ENCODE results near the gene MS4A18. TPM values are rescaled to one million over a fixed set of nuclear protein-coding genes. Genes with fewer than 3 reads are reported as not detected.

MS4A18 gene
- total RNA-seq, 1 experiment from 2014 or later = not detected

DNA sequence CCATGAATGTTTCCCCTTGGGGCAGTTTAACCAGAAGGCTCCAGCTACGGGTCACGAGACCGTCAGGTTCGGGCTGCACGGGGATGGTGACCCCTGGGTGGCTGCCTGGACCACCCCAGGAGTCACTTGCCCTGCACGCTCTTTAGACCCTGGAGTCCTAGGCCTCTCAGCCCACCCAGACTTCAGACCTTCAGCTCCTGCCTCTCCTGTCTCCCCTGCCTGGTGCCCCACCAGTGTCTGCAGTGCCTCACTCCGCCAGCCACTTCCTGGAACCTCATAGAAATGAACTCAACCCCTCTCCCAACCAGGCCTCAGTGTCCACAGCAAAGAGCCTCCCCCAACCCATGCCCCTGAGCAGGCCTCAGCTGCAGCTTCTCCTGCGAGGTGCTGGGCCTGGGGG is 48.1 kb downstream of the MS4A18 start:
- Histone ChIP-seq H3K79me2 (ENCODE audit: insufficient read depth, low read length) (no peaks in the 10 kb centered on the region), H2AFZ (ENCODE audit: low read depth, low read length, poor library complexity, severe bottlenecking) (no peak overlapping the region), H3K36me3 (ENCODE audit: control insufficient read depth in 1 of 2, insufficient read depth in 2 of 2, low read length in 2 of 2) (no peaks in the 10 kb centered on the region), H3K9ac (ENCODE audit: low read length) (no peak overlapping the region), H4K20me1 (ENCODE audit: insufficient read depth) (no peaks in the 10 kb centered on the region), H3K9me2 (ENCODE audit: insufficient read depth) (no peaks in the 10 kb centered on the region), H3K27ac (ENCODE audit: low read depth, low read length) (no peak overlapping the region), H3K27me3 (ENCODE audit: insufficient read depth, low read length) (no peaks in the 10 kb centered on the region), H3K9me3 (ENCODE audit: control insufficient read depth in 1 of 2, insufficient read depth in 1 of 2, low read depth in 1 of 2, low read length in 2 of 2) (no peaks in the 10 kb centered on the region), H3K4me2 (ENCODE audit: low read length) (no peak overlapping the region), H3K4me3 (replicated peaks in 1 of 2; ENCODE audit: low read depth in 1 of 2, low read length in 2 of 2) (no peak overlapping the region), H3K4me1 (ENCODE audit: control insufficient read depth in 1 of 2, insufficient read depth in 2 of 2, low read length in 2 of 2) (peaks cover 2 to 17% of the 10 kb centered on the region in 2 experiments; a peak in 3 of 4 replicates)
- no peak for DNase-seq (ENCODE audit: low read depth, low spot score)
- POLR2A ChIA-PET = no interaction called here
- TF ChIP-seq RAD21 (IDR thresholded peaks at IDR 0.05; ENCODE audit: low read depth) = no peak
- TF ChIP-seq, protein P1, sequence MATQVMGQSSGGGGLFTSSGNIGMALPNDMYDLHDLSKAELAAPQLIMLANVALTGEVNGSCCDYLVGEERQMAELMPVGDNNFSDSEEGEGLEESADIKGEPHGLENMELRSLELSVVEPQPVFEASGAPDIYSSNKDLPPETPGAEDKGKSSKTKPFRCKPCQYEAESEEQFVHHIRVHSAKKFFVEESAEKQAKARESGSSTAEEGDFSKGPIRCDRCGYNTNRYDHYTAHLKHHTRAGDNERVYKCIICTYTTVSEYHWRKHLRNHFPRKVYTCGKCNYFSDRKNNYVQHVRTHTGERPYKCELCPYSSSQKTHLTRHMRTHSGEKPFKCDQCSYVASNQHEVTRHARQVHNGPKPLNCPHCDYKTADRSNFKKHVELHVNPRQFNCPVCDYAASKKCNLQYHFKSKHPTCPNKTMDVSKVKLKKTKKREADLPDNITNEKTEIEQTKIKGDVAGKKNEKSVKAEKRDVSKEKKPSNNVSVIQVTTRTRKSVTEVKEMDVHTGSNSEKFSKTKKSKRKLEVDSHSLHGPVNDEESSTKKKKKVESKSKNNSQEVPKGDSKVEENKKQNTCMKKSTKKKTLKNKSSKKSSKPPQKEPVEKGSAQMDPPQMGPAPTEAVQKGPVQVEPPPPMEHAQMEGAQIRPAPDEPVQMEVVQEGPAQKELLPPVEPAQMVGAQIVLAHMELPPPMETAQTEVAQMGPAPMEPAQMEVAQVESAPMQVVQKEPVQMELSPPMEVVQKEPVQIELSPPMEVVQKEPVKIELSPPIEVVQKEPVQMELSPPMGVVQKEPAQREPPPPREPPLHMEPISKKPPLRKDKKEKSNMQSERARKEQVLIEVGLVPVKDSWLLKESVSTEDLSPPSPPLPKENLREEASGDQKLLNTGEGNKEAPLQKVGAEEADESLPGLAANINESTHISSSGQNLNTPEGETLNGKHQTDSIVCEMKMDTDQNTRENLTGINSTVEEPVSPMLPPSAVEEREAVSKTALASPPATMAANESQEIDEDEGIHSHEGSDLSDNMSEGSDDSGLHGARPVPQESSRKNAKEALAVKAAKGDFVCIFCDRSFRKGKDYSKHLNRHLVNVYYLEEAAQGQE (IDR thresholded peaks at IDR 0.05; ENCODE audit: low read depth) = no peak
- TF ChIP-seq ZFX (IDR thresholded peaks at IDR 0.05) = no peak
- no peak for TF ChIP-seq POLR2A (IDR thresholded peaks at IDR 0.05; ENCODE audit: borderline replicate concordance, extremely low read depth, insufficient read depth, insufficient read length)
- no peak for TF ChIP-seq POLR2AphosphoS5 (IDR thresholded peaks at IDR 0.05; ENCODE audit: low read depth, low read length)
- no peak for TF ChIP-seq ELF1 (IDR thresholded peaks at IDR 0.05; ENCODE audit: borderline replicate concordance, low read depth)
- no peak for TF ChIP-seq YY1 (IDR thresholded peaks at IDR 0.05; ENCODE audit: extremely low read depth, insufficient replicate concordance, low read depth, low read length)
- TF ChIP-seq CBX3 (IDR thresholded peaks at IDR 0.05; ENCODE audit: low read depth) = no peak
- TF ChIP-seq JUND (IDR thresholded peaks at IDR 0.05) = no peak
- TF ChIP-seq FOSL1 (IDR thresholded peaks at IDR 0.05; ENCODE audit: low read depth) = no peak
- TF ChIP-seq SP1 (IDR thresholded peaks at IDR 0.05; ENCODE audit: low read depth) = no peak
- no peak for TF ChIP-seq EGR1 (IDR thresholded peaks at IDR 0.05; ENCODE audit: low read depth)
- TF ChIP-seq, protein P2, sequence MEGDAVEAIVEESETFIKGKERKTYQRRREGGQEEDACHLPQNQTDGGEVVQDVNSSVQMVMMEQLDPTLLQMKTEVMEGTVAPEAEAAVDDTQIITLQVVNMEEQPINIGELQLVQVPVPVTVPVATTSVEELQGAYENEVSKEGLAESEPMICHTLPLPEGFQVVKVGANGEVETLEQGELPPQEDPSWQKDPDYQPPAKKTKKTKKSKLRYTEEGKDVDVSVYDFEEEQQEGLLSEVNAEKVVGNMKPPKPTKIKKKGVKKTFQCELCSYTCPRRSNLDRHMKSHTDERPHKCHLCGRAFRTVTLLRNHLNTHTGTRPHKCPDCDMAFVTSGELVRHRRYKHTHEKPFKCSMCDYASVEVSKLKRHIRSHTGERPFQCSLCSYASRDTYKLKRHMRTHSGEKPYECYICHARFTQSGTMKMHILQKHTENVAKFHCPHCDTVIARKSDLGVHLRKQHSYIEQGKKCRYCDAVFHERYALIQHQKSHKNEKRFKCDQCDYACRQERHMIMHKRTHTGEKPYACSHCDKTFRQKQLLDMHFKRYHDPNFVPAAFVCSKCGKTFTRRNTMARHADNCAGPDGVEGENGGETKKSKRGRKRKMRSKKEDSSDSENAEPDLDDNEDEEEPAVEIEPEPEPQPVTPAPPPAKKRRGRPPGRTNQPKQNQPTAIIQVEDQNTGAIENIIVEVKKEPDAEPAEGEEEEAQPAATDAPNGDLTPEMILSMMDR (IDR thresholded peaks at IDR 0.05 in 2 of 3, conservative IDR thresholded peaks at IDR 0.05 in 1 of 3; ENCODE audit: borderline replicate concordance in 1 of 3, insufficient read depth in 1 of 3, low read depth in 2 of 3, low read length in 2 of 3) = no peak
- ATAC-seq = no peak
- CTCF ChIA-PET = interaction anchor here (1.7 kb wide), 1 partner anchor 10 kb away, joined by 6 read pairs; no protein-coding TSS in a partner anchor
- RAD21 ChIA-PET (ENCODE audit: low non-redundant PET in 1 of 2, low total read pairs in 2 of 2, uncharacterized antibody in 2 of 2, unreplicated experiment in 2 of 2) = no interaction called here
- BruUV-seq (replicated peaks) = no TSS peak
- intact Hi-C loops (cut with micrococcal nuclease) = loop anchor here (10.0 kb wide), 1 partner anchor 612 kb away; no protein-coding TSS in a partner anchor

Measured in HCT116 (cell line).